Measurements from ENCODE around the gene PDE2A. TPM values are rescaled to one million over a fixed set of nuclear protein-coding genes. Genes with fewer than 3 reads are reported as not detected.

Gene PDE2A
- total RNA-seq, 1 donor = 0.36 TPM

- Histone ChIP-seq H3K27ac (ENCODE audit: low read depth, low read length) (no peak overlapping the region), H3K4me2 (ENCODE audit: insufficient read depth, low read length) (no peak overlapping the region), H3K36me3 (ENCODE audit: insufficient read depth, low read length) (no peaks in the 10 kb centered on the region), H3K79me2 (ENCODE audit: insufficient read depth, low read length) (no peaks in the 10 kb centered on the region), H3K4me1 (ENCODE audit: insufficient read depth, low read length) (no peaks in the 10 kb centered on the region), H2AFZ (ENCODE audit: low read length) (no peak overlapping the region), H4K20me1 (ENCODE audit: insufficient read depth, low read length) (no peaks in the 10 kb centered on the region), H3K27me3 (ENCODE audit: insufficient read depth, low read length) (peaks cover 16% of the 10 kb centered on the region), H3K9me3 (ENCODE audit: low read depth, low read length) (no peaks in the 10 kb centered on the region), H3K4me3 (ENCODE audit: insufficient read depth, low read length) (no peak overlapping the region)
- TF ChIP-seq CTCF (IDR thresholded peaks at IDR 0.05; ENCODE audit: extremely low read depth, low read depth, low read length) = no peak
- peak; percentile 62 for DNase-seq (ENCODE audit: insufficient read length, low spot score, missing footprints)
Observed at GRCh38 chr11:72576661-72577060, 97.6 kb downstream of the PDE2A start.

GRCh38 chr11:72576243-72576595 is 98.0 kb downstream of the PDE2A start:
- no peak overlapping the region for H3K4me3 ChIP-seq (ENCODE audit: insufficient read depth, low read length)
- TF ChIP-seq CTCF (IDR thresholded peaks at IDR 0.05; ENCODE audit: extremely low read depth, low read depth, low read length) = no peak
- peak; percentile 74 for DNase-seq (ENCODE audit: insufficient read length, low spot score, missing footprints)

GRCh38 chr11:72575533-72576242 is 98.5 kb downstream of the PDE2A start:
- TF ChIP-seq CTCF (IDR thresholded peaks at IDR 0.05; ENCODE audit: extremely low read depth, low read depth, low read length) = no peak
- no peak overlapping the region for H3K27ac ChIP-seq (ENCODE audit: low read depth, low read length)
- peaks cover 9% of the 10 kb centered on the region for H3K27me3 ChIP-seq (ENCODE audit: insufficient read depth, low read length)
- H3K79me2 ChIP-seq (ENCODE audit: insufficient read depth, low read length) = no peaks in the 10 kb centered on the region
- no peaks in the 10 kb centered on the region for H3K4me1 ChIP-seq (ENCODE audit: insufficient read depth, low read length)
- no peaks in the 10 kb centered on the region for H4K20me1 ChIP-seq (ENCODE audit: insufficient read depth, low read length)
- DNase-seq (ENCODE audit: insufficient read length, low spot score, missing footprints) = peak; percentile 72
- no peaks in the 10 kb centered on the region for H3K36me3 ChIP-seq (ENCODE audit: insufficient read depth, low read length)
- no peak overlapping the region for H3K4me3 ChIP-seq (ENCODE audit: insufficient read depth, low read length)
- H2AFZ ChIP-seq (ENCODE audit: low read length) = no peak overlapping the region
- H3K4me2 ChIP-seq (ENCODE audit: insufficient read depth, low read length) = no peak overlapping the region
- H3K9me3 ChIP-seq (ENCODE audit: low read depth, low read length) = no peaks in the 10 kb centered on the region

More at GRCh38 chr11:72576243-72576595, 98.0 kb downstream of the PDE2A start:
- Histone ChIP-seq H3K4me2 (ENCODE audit: insufficient read depth, low read length) (no peak overlapping the region), H3K9me3 (ENCODE audit: low read depth, low read length) (no peaks in the 10 kb centered on the region), H2AFZ (ENCODE audit: low read length) (no peak overlapping the region), H3K36me3 (ENCODE audit: insufficient read depth, low read length) (no peaks in the 10 kb centered on the region), H4K20me1 (ENCODE audit: insufficient read depth, low read length) (no peaks in the 10 kb centered on the region), H3K79me2 (ENCODE audit: insufficient read depth, low read length) (no peaks in the 10 kb centered on the region), H3K27me3 (ENCODE audit: insufficient read depth, low read length) (peaks cover 12% of the 10 kb centered on the region), H3K27ac (ENCODE audit: low read depth, low read length) (no peak overlapping the region), H3K4me1 (ENCODE audit: insufficient read depth, low read length) (no peaks in the 10 kb centered on the region)

- H3K4me1 ChIP-seq (ENCODE audit: insufficient read depth, low read length) = peaks cover 9% of the 10 kb centered on the region
- H3K36me3 ChIP-seq (ENCODE audit: insufficient read depth, low read length) = no peaks in the 10 kb centered on the region
- H3K4me2 ChIP-seq (ENCODE audit: insufficient read depth, low read length) = no peak overlapping the region
- peaks cover under 1% of the 10 kb centered on the region for H3K27me3 ChIP-seq (ENCODE audit: insufficient read depth, low read length)
- no peaks in the 10 kb centered on the region for H3K79me2 ChIP-seq (ENCODE audit: insufficient read depth, low read length)
- no peak overlapping the region for H3K27ac ChIP-seq (ENCODE audit: low read depth, low read length)
- no peak overlapping the region for H3K4me3 ChIP-seq (ENCODE audit: insufficient read depth, low read length)
- H3K9me3 ChIP-seq (ENCODE audit: low read depth, low read length) = no peaks in the 10 kb centered on the region
- no peaks in the 10 kb centered on the region for H4K20me1 ChIP-seq (ENCODE audit: insufficient read depth, low read length)
- no peak overlapping the region for H2AFZ ChIP-seq (ENCODE audit: low read length)
- DNase-seq (ENCODE audit: insufficient read length, low spot score, missing footprints) = peak; percentile 49
- no peak for TF ChIP-seq CTCF (IDR thresholded peaks at IDR 0.05; ENCODE audit: extremely low read depth, low read depth, low read length)
Observed at GRCh38 chr11:72574548-72575460, 99.4 kb downstream of the PDE2A start.
